ENCODE measurements around the gene DDX60.
"Not testable (repeated sequence)": the region's sequence is repeated elsewhere in the genome, so short reads cannot be mapped to it uniquely, and the experiment has no call there.

The DDX60 gene

DNA sequence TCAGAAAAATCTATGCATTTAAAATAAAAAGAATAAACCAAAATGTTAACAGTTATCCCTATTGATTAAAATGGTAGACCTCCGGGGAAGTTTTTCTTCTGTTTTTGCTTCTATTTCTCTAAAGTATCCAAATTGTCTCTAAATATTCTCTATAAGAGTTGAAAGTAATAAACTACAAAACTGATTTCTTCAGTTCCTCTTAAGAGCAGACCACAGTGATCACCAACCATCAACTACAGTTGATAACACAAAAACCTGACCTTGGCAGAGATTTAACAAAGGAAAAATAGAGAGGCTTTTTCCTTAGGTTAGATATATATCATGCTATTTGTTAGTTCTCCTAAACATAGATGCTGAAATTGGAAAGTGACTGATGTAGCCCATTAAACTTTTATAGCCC lies 27.3 kb downstream of the DDX60 start:
- DNase-seq (ENCODE audit: low spot score), result no peak

DNA sequence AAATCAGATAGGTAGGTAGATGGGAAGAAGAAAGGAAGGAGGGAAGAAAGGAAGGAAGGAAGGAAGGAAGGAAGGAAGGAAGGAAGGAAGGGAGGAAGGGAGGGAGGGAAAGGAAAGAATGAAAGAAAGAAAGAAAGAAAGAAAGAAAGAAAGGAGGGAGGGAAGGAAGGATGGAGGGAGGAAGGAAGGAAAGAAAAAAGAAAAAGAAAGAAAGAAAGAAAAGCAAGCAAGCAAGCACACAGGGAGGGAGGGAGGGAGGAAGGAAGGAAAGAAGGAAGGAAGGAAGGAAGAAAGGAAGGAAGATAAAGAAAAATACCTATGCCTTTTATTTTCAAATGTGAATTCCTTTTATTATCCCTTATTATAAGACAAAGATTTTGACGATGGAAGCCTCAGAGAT lies 32.7 kb downstream of the DDX60 start:
- not testable (repeated sequence) for DNase-seq (ENCODE audit: low spot score)

DNA sequence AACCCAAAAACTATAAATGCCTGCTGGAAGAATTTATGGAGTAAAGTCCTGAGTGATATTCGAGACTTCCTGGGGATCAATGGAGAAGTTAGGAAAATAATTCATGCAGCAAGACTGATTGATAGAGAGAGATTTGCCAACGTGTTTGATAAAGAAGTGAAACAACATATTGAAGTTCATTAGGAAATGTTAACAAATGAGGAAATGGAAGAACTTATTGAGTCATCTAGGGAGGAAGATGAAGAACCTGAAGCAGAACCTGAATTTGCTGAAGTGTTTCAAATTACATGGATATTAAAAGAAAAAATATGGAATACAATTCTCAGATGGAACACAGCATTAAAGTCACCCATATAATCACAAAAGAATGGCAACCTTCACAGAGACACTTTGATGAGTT lies 39.0 kb downstream of the DDX60 start:
- DNase-seq (ENCODE audit: low spot score), result no peak

DNA sequence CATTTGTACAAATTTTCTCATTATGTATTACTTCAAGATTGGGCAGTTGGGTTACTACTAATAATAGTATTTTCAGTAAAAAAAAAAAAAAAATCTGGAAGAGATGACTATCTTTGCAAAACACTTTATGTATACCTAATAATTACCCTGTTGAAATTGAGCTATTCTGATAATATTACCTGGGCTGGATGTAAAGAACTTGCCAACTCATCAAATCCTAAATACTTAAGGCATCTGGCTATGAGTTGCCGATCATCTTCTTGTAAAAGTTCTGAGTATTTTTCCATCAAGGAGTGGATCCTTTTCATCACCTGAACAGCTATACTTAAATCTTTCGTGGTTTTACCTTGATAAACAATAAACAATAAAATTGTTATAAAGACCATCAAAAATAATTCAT lies 42.7 kb downstream of the DDX60 start:
- DNase-seq (ENCODE audit: low spot score), result no peak

DNA sequence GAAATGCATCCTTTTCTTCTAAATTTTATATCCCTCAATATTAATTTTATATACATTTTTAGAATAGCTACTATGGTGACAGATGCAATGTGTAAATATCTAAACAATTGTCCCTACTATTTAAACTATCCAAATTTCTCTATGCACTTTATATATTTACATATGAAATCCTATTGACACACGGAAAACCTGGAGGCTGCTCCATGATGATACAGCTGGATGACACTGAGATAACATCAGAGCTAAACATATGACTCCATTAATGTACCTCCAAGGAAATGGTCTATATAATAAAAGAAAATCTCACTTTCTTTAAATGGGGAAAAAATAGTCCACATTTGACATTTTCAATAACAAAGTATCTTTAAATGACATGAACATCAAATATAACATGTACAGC lies 43.7 kb downstream of the DDX60 start:
- DNase-seq (ENCODE audit: low spot score), result no peak

DNA sequence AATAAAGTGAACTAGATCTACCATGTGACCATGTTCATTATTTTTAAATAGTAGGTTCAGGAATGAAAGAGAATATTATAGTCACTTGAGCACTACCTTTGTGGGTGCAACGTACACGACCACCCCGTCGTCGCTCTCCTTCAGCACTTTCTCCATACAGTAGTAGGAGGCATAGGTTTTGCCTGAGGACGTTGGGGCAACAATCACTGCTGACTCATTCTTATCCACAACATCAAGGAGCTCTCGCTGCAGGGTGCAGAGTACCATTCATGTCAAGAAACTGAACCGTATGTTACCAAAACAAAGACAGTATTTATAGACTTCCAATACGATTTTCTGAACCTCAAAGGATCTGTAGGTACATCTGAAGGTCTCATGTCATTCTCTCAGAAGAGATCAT lies 44.7 kb downstream of the DDX60 start:
- DNase-seq (ENCODE audit: low spot score), result no peak

DNA sequence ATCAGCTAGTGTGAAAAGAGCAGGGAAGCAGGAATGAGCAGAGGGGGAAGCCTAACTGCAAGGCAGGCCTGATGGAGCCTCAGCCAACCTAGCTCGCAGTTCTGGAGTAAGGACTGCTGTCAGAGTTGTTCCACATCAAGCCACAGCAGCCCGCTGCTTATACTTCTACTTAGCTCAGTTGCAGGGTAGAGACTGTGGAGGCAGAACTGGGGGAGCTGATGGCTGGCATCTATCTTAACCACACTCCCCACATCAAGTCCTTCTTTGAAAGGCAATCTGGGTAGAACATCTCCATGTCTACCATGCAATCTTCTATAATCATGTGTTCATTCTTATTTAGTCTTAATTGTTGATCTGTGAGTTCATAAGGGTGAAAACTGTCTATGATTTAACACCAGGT lies 46.1 kb downstream of the DDX60 start:
- no peak for DNase-seq (ENCODE audit: low spot score)

DNA sequence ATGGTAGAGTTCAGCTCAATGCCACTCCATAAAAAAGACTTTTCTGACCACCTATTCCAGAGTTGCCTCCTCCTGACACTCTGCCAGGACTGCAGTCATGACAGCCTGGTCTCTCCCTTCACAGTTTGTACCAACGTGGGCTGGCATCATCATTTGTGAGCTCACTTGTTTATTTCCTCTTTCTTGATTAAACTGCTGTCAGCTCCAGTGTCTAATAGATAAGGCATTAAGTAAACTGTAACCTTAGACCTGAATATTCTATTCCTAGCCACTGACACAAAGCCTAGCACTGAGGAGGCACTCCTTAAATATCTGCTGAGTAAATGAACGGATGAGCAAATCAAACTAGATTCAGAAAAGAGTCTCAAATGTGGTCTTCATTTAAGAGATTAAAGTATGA lies 48.7 kb downstream of the DDX60 start:
- DNase-seq (ENCODE audit: low spot score), result no peak

DNA sequence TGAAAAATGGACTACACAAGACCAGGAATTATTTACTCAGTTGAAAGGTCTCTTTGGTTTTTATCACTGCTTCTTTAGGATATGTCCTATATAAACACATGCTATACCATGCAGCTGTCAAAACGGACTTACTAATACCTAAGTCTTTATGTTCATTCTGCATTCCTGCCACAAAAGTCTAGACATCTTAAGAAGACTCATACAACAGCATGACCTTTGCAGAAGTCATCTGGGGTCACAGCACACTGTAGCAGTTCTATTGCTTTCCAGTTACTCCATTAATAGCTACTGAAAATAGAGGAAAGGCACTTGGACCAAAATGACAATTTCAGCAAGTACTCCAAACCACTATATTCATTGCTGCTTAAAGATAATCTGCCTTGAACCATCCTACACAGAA lies 53.2 kb downstream of the DDX60 start:
- DNase-seq (ENCODE audit: low spot score), result no peak

DNA sequence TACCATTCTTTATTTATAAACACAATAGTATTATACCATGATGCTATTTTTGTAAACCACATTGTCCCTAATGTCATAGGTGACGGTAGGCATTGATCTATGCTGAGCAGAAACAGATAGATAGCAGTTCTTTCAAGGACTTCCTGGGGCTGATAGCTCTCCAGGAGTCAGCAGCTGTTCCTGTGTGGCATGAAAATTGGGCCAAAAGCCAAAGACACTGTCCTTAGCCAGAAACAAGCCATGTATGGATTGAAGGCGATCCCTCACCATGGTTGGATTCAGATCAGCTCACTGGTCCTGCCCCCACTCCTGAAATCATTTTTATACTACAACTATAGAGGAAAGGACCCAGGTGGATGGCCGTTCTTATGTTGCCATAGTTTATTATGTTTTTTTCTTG lies 53.6 kb downstream of the DDX60 start:
- no peak for DNase-seq (ENCODE audit: low spot score)

DNA sequence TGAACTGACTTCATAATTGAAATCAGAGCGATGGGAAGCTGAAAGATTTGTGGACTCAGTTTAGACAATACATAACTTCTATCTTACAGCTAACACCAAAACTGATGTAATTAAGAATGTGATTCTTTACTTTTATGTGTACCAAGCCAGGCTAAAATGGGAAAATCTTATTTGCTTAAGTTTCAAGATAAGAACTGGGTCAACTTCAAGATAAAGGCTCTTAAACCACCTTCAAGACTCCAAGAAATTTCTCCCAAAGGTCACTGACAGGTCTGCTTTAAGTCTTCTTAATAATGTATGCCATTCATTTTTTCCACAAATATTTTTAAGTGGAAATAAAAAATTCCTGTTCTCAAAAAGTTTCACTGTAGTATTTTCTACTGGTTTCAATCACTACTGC lies 55.5 kb downstream of the DDX60 start:
- no peak for DNase-seq (ENCODE audit: low spot score)

DNA sequence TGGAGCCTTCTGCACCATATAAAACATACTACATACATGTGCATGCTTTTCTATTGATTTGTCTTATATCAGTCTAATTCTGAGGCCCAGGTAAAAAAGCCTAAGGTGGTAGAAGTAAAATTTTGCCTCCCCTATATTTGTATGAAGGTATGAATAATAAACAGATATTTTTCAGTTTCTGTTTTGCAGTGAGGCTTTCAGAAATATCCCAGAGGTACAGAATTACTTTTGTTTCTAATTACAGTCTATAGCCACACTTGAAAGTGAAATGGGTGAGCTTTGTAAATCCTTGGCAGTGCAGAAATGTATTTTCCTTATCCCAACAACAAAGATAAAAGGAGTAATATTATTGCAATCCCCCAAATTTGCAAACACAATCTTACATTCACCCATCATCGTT lies 59.5 kb downstream of the DDX60 start:
- no peak for DNase-seq (ENCODE audit: low spot score)

DNA sequence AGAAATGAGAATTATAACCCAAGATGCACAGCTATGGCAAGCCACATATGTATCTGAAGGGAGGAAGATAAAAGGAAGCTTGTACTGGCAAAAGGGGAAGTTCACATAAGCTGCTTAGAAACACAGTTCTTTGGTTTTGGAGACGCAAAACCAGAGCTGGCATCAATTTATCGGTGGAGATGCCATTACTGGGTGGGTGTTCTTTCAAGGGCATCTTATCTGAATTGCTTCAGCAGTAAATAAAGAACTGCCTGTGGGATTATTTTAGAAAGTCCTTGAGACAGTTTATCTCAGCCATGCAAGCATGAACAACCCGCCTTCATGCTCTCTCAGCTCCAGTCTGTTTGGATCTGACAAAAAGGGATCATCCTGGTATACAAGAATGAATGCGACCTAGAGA lies 60.8 kb downstream of the DDX60 start:
- no peak for DNase-seq (ENCODE audit: low spot score)

DNA sequence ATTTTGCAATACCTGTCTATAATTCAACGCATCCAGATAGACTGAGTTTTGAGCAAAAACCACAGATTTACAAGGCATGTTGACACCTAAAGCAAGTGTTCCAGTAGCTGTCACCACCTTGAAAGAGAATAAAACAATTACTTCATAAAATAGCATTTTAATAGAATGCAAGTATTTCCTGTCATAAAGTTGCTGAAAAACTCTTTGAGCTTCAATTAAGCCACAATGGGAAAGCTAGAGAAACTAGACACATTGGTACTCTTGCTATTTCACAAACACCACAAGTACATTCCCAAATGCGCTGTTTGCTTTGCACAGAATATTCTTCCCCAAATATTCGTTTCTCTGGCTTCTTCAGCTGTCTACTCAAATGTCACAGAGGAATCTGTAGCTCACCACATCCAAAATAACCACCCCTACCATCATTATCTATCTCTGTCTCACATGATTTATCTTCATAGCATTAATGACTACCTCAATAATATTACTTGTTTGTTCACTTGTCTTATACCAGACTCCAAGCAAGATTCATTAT lies 70.3 kb downstream of the DDX60 start:
- no peak for DNase-seq (ENCODE audit: low spot score)

DNA sequence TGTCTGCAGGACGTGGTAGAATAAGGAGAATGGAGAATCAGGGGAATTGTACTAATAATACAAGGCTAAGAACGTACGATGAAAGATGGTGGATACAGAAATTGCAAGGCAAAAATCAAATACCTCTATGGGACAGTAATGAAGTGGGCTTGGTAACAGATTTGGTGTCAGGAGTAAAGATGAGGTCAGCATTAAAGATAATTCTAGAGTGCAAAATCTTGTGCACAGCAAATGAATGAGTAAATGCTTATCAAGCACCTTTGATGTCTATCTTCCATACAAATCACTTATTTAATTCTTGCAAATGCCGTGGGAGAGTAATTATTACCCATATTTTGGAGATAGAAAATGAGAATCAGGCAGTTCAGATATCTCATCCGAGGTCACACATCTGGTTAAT lies 70.9 kb downstream of the DDX60 start:
- no peak for DNase-seq (ENCODE audit: low spot score)

DNA sequence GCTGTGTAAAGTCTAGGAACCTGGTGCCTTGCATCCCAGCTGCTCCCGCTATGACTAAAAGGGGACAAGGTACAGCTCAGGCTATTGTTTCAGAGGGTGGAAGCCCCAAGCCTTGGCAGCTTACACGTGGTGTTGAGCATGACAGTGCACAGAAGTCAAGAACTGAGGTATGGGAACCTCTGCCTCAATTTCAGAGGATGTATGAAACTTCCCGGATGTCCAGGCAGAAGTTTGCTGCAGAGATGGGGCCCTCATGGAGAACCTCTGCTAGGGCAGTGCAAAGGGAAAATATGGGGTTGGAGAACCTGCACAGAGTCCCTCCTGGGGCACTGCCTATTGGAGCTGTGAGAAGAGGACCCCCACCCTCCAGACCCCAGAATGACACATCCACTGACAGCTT lies 76.6 kb downstream of the DDX60 start:
- no peak for DNase-seq (ENCODE audit: low spot score)

DNA sequence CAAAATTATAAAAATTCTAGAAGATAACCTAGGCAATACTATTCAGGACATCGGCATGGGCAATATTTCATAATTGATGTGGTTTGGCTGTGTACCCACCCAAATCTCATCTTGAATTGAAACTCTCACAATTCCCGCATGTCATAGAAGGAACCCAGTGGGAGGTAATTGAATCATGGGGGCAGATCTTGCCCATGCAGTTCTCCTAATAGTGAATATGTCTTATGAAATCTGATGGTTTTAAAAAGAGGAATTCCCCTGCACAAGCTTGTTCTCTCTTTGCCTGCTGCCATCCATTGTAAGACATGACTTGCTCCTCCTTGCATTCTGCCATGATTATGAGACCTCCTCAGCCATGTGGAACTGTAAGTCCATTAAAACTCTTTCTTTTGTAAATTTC lies 77.7 kb downstream of the DDX60 start:
- no peak for DNase-seq (ENCODE audit: low spot score)

DNA sequence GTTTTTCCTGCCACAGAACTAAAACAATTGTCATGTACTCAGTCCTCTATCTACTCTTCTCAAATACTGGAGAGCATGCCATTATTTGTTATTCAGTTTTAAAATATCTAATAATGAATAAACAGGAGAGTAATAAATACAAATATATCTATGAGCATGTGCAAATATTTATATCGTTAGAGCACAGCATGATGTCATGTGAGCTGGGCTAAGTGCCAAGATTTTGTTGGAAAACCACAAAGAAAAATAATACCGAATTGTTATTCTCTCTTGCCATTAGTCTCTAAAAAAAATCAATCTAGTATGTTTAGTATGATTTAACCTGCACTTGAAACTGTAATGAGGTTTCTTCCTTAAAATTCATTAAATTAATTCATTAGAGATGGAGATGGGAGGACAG lies 97.3 kb downstream of the DDX60 start:
- DNase-seq (ENCODE audit: low spot score), result no peak

DNA sequence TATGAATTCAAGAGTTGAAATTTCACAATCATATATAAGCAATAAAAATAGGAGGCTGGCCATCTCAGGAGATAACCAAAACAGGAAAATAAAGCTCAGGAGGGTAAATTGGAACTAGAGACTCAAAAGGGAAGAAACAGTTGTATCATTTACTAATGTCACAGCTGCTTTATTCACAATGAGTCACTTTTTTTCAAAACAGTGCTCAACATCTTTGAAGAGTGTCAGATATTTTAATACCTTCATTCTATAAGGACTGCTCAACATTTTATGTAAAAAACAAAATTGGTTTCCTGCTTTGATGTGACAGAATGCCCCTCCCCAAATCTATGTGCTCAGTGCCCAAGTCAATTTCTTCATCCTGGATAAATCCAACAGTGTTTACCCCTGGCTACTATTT lies 97.7 kb downstream of the DDX60 start:
- DNase-seq (ENCODE audit: low spot score), result no peak

DNA sequence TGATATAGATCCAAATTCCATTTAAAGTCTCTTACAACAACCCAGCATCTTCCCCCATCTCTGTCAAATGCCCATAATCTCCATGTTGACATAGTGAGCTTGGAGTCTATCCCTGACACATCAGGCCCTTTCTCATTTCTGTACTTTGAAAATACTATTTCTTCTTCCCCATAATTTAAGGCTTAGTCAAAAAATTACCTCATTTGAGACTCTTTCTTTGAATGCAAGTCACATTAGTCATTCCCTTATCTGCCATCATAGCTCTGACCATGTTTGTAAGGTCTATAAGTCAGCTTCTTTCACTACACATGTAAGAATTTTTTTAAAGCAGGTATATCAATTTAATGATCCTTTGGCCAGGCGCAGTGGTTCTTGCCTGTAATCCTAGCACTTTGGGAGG lies 99.9 kb downstream of the DDX60 start:
- DNase-seq (ENCODE audit: low spot score), result no peak

DNA sequence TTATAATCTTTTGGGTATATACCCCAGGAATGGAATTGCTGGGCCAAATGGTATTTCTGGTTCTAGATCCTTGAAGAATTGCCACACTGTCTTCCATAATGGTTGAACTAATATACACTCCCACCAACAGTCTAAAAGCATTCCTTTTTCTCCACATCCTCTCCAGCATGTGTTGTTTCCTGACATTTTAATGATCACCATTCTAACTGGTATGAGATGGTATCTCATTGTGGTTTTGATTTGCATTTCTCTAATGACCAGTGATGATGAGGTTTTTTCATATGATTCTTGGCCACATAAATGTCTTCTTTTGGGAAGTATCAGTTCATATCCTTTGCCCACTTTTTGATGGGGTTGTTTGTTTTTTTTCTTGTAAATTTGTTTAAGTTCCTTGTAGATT lies 105.0 kb downstream of the DDX60 start:
- not testable (repeated sequence) for DNase-seq (ENCODE audit: low spot score)

DNA sequence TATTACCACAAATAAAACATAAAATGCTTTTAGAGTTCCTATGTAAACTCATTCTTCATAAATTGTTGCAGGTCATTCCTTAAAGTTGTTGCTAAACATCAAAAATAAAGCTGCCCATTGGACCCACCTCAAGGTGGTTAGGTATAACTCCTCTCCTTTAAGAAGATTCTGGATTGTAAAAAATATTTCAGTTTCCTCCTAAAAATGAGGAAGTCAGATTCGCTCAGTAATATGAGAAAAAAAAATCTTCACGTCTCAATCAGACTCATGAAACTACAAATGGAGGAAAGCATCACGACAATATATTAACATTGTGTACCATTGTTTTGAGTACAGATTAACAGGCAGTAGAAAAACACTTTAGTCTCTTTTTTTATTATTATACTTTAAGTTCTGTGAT lies 105.9 kb downstream of the DDX60 start:
- no peak for DNase-seq (ENCODE audit: low spot score)

DNA sequence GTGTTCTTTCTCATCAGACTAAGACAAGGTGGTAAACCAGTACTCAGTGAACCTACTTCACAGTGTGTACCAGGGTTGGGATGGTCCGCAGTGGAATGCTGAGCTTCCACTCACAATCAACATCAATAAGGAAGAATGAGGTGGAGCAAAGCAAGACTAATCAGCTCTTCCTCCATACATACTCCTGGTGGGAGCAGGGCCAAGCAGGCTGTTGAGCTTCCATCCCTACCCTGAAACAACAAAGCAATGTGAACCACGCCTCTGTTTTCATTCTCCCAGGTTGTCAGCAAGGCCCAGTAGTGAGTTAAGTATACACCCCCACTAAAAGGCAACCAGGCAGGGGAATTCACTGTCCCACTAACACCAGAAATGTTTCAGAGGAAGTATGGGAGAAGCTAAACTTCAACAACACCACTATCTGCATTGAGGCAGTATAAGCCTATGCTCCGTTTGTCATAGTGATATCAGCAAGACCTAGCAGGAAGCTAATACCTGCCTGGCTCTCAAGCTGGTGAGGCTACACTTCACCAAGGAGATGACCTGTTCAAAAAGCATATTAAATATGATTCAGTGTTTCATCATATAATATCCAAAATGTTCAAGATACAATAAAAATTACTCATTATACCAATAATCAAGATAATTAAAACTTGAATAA lies 109.5 kb downstream of the DDX60 start:
- DNase-seq (ENCODE audit: low spot score), result no peak

DNA sequence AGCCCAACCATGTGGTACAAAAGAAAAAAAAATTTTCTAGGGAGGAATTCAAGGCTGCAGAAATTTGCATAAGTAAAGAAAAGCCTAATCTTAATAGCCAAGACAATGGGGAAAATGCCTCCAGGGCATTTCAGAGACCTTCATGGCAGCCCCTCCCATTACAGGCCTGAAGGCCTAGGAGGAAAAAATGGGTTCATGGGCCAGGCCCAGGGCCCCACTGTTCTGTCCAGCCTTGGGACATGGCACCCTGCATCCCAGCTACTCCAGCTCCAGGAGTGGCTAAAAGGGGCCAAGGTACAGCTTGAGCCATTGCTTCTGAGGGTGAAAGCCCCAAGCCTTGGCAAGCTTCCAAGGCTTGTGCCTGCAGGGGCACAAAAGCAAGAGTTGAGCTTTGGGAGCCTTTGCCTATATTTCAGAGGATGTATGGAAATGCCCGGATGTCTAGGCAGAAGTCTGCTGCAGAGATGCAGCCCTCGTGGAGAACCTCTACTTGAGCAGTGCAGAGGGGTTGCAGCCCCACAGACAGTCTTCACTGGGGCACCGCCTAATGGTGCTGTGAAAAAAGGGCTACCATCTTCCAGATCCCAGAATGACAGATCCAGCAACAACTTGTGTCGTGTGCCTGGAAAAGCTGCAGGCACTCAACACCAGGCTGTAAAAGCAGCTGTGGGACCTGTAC lies 115.2 kb downstream of the DDX60 start:
- DNase-seq (ENCODE audit: low spot score), result no peak

Measured in globus pallidus (tissue), 1 donor.